BLaER1 treated with 17β-estradiol and CSF1 and Interleukin-3, amounts not matched to agents 10 nM and 100 nM (cell line): ENCODE measurements around the gene TBL2.
"Not testable (repeated sequence)": the region's sequence is repeated elsewhere in the genome, so short reads cannot be mapped to it uniquely, and the experiment has no call there.

ENCODE experiments used
- H3K27ac ChIP-seq, 11 experiments: shearing (Covaris generic); formaldehyde crosslinking; 2 replicates each; pipeline ENCODE4 v1.8.1; 2022
- H3K27me3 ChIP-seq, 11 experiments: shearing (Covaris generic); formaldehyde crosslinking; 2 replicates each; pipeline ENCODE4 v1.8.1; 2022
- H3K36me3 ChIP-seq, 11 experiments: shearing (Covaris generic); formaldehyde crosslinking; 2 replicates each; pipeline ENCODE4 v1.8.1; 2022
- H3K4me1 ChIP-seq, 10 experiments: shearing (Covaris generic); formaldehyde crosslinking; 2 replicates each; pipeline ENCODE4 v1.8.1; 2022
- H3K4me2 ChIP-seq, 11 experiments: shearing (Covaris generic); formaldehyde crosslinking; 2 replicates each; pipeline ENCODE4 v1.8.1; 2022
- H3K4me3 ChIP-seq, 10 experiments: shearing (Covaris generic); formaldehyde crosslinking; 2 replicates each; pipeline ENCODE4 v1.8.1; 2022
- H3K9ac ChIP-seq, 11 experiments: shearing (Covaris generic); formaldehyde crosslinking; 2 replicates each; pipeline ENCODE4 v1.8.1; 2022
- H3K9me3 ChIP-seq, 11 experiments: shearing (Covaris generic); formaldehyde crosslinking; replicated peaks in 1 of 11; 2 replicates each; pipeline ENCODE4 v1.8.1; 2022
- H4K20me1 ChIP-seq, 11 experiments: shearing (Covaris generic); formaldehyde crosslinking; 2 replicates each; pipeline ENCODE4 v1.8.1; 2022
- Cebpa-rat ChIP-seq, 11 experiments: shearing (Covaris generic); IDR thresholded peaks; 2 replicates each; pipeline ENCODE4 v1.8.1; 2022

Gene TBL2

GRCh38 chr7:73569042-73569608 is 9.3 kb downstream of the TBL2 start:
- no peak overlapping the region for H3K9ac ChIP-seq
- no peak for TF ChIP-seq Cebpa-rat (IDR thresholded peaks at IDR 0.05)
- no peak overlapping the region for H3K4me3 ChIP-seq
- peaks cover 6 to 47% (median 32%) of the 10 kb centered on the region in 11 experiments; a peak in 19 of 22 replicates for H4K20me1 ChIP-seq
- peaks cover 7 to 14% (median 8%) of the 10 kb centered on the region in 10 experiments; a peak in 13 of 20 replicates for H3K4me1 ChIP-seq
- H3K27ac ChIP-seq, result no peak overlapping the region
- H3K36me3 ChIP-seq, result peaks cover 54 to 71% (median 64%) of the 10 kb centered on the region in 11 experiments
- no peaks in the 10 kb centered on the region for H3K27me3 ChIP-seq
- no peaks in the 10 kb centered on the region for H3K9me3 ChIP-seq
- no peak overlapping the region for H3K4me2 ChIP-seq

GRCh38 chr7:73567846-73568685 is 10.3 kb downstream of the TBL2 start:
- H3K27me3 ChIP-seq, result no peaks in the 10 kb centered on the region
- H3K4me3 ChIP-seq, result no peak overlapping the region
- peaks cover 0 to 36% (median 22%) of the 10 kb centered on the region in 11 experiments; a peak in 16 of 22 replicates for H4K20me1 ChIP-seq
- H3K4me2 ChIP-seq, result peak overlapping the region in 1 of 11 experiments; percentile 4; a peak in 1 of 22 replicates
- TF ChIP-seq Cebpa-rat (IDR thresholded peaks at IDR 0.05), result no peak
- H3K4me1 ChIP-seq, result peaks cover 6 to 14% (median 8%) of the 10 kb centered on the region in 10 experiments; a peak in 13 of 20 replicates
- H3K9me3 ChIP-seq, result no peaks in the 10 kb centered on the region
- H3K27ac ChIP-seq, result no peak overlapping the region
- no peak overlapping the region for H3K9ac ChIP-seq
- peaks cover 44 to 60% (median 53%) of the 10 kb centered on the region in 11 experiments for H3K36me3 ChIP-seq

GRCh38 chr7:73567140-73567539 is 11.2 kb downstream of the TBL2 start:
- Histone ChIP-seq H3K36me3 (peaks cover 34 to 51% (median 44%) of the 10 kb centered on the region in 11 experiments), H3K9me3 (peaks cover 0 to 7% (median 3%) of the 10 kb centered on the region in 11 experiments; a peak in 5 of 22 replicates), H4K20me1 (peaks cover 0 to 28% (median 12%) of the 10 kb centered on the region in 11 experiments; a peak in 13 of 22 replicates), H3K4me1 (peaks cover 6 to 14% (median 8%) of the 10 kb centered on the region in 10 experiments; a peak in 13 of 20 replicates), H3K27ac (no peak overlapping the region), H3K9ac (no peak overlapping the region), H3K4me2 (no peak overlapping the region), H3K27me3 (no peaks in the 10 kb centered on the region), H3K4me3 (no peak overlapping the region)
- TF ChIP-seq Cebpa-rat (IDR thresholded peaks at IDR 0.05), result no peak

GRCh38 chr7:73566431-73566830 is 11.9 kb downstream of the TBL2 start:
- H3K4me1 ChIP-seq, result peaks cover 6 to 14% (median 8%) of the 10 kb centered on the region in 10 experiments; a peak in 13 of 20 replicates
- H3K27ac ChIP-seq, result not testable (repeated sequence)

GRCh38 chr7:73565675-73566340 is 12.6 kb downstream of the TBL2 start:
- Histone ChIP-seq H3K4me2 (peak overlapping the region; percentile 20 to 78 (median 49); a peak in 20 of 22 replicates), H3K9ac (peak overlapping the region in 3 of 11 experiments; percentile 2 to 54 (median 17); a peak in 4 of 22 replicates), H3K27ac (no peak overlapping the region), H4K20me1 (peaks cover 0 to 21% (median 10%) of the 10 kb centered on the region in 11 experiments; a peak in 10 of 22 replicates), H3K9me3 (peaks cover 0 to 8% (median 3%) of the 10 kb centered on the region in 11 experiments; a peak in 5 of 22 replicates), H3K4me3 (peak overlapping the region in 1 of 10 experiments; percentile 18; a peak in 1 of 20 replicates), H3K4me1 (peaks cover 6 to 14% (median 8%) of the 10 kb centered on the region in 10 experiments; a peak in 13 of 20 replicates), H3K36me3 (peaks cover 21 to 38% (median 31%) of the 10 kb centered on the region in 11 experiments), H3K27me3 (no peaks in the 10 kb centered on the region)
- TF ChIP-seq Cebpa-rat (IDR thresholded peaks at IDR 0.05), result no peak

More at GRCh38 chr7:73566431-73566830, 11.9 kb downstream of the TBL2 start:
- H3K27me3 ChIP-seq, H3K9me3 ChIP-seq: not testable (repeated sequence)
- Histone ChIP-seq H3K4me2 (peak overlapping the region; percentile 20 to 78 (median 49); a peak in 19 of 22 replicates), H3K4me3 (0 out of 20 replicates have a peak overlapping the region, but pooled peaks of 1 of the 10 experiments have one; percentile 18), H3K36me3 (peaks cover 27 to 44% (median 37%) of the 10 kb centered on the region in 11 experiments), H3K9ac (peak overlapping the region in 1 of 11 experiments; percentile 54; a peak in 2 of 22 replicates), H4K20me1 (peaks cover 0 to 27% (median 12%) of the 10 kb centered on the region in 11 experiments; a peak in 10 of 22 replicates)

- H3K9me3 ChIP-seq, result peaks cover 0 to 8% (median 3%) of the 10 kb centered on the region in 11 experiments; a peak in 5 of 22 replicates
- H3K4me3 ChIP-seq, result no peak overlapping the region
- H3K36me3 ChIP-seq, result peaks cover 0 to 6% (median 5%) of the 10 kb centered on the region in 11 experiments; a peak in 10 of 22 replicates
- peak overlapping the region in 2 of 11 experiments; percentile 40; a peak in 3 of 22 replicates for H3K27ac ChIP-seq
- 0 out of 22 replicates have a peak overlapping the region, but pooled peaks of 3 of the 11 experiments have one; percentile 1 to 31 (median 14) for H3K9ac ChIP-seq
- peak overlapping the region in 10 of 11 experiments; percentile 10 to 80 (median 28); a peak in 12 of 22 replicates for H3K4me2 ChIP-seq
- no peaks in the 10 kb centered on the region for H3K27me3 ChIP-seq
- TF ChIP-seq Cebpa-rat (IDR thresholded peaks at IDR 0.05), result no peak
- H3K4me1 ChIP-seq, result peaks cover 25 to 42% (median 33%) of the 10 kb centered on the region in 10 experiments
- peaks cover 13 to 18% (median 16%) of the 10 kb centered on the region in 11 experiments; a peak in 20 of 22 replicates for H4K20me1 ChIP-seq
Observed at GRCh38 chr7:73560109-73560835, 18.1 kb downstream of the TBL2 start.

- Histone ChIP-seq H3K9ac (peak within 1 kb of the TSS; percentile 97 to 100 (median 99)), H3K4me1 (peaks cover 25 to 53% (median 37%) of the 10 kb centered on the region in 10 experiments), H4K20me1 (peaks cover 23 to 43% (median 41%) of the 10 kb centered on the region in 11 experiments; a peak in 21 of 22 replicates), H3K27me3 (no peaks in the 10 kb centered on the region), H3K4me2 (peak within 1 kb of the TSS; percentile 88 to 99 (median 95)), H3K36me3 (peaks cover 18 to 32% (median 30%) of the 10 kb centered on the region in 11 experiments), H3K9me3 (peaks cover 0 to 7% (median 2%) of the 10 kb centered on the region in 11 experiments; a peak in 5 of 22 replicates), H3K27ac (peak within 1 kb of the TSS; percentile 96 to 100 (median 99)), H3K4me3 (peak within 1 kb of the TSS; percentile 78 to 95 (median 84))
- TF ChIP-seq Cebpa-rat (IDR thresholded peaks at IDR 0.05), result no peak
Observed at GRCh38 chr7:73557397-73558257, 20.8 kb downstream of the TBL2 start, which contains the start of gene BCL7B. TSS of gene BCL7B (minus strand) at chr7:73557690. CDS start at chr7:73557578, 112 bp downstream.
